Mesenchymal stem cell (in vitro differentiated cells and primary cell): Measurements from ENCODE around the gene ATP1B3.
"Not testable (repeated sequence)": the region's sequence is repeated elsewhere in the genome, so short reads cannot be mapped to it uniquely, and the experiment has no call there.

ENCODE experiments used
- DNase-seq: peaks from one replicate; pipeline ENCODE4 v3.0.0-alpha.2; 2013
- H2AFZ ChIP-seq: one replicate; pipeline ENCODE4 v1.6.1; 2013; ENCODE audit warnings: low read depth, mild to moderate bottlenecking, control low read depth, inconsistent platforms, low read length, moderate library complexity
- H2AK5ac ChIP-seq: 2 replicates; pipeline ENCODE4 v1.6.1; 2013; ENCODE audit warnings: low read length, moderate library complexity, mild to moderate bottlenecking, inconsistent platforms; ENCODE audit not compliant: severe bottlenecking
- H2BK120ac ChIP-seq: one replicate; pipeline ENCODE4 v1.6.1; 2013; ENCODE audit warnings: low read depth, mild to moderate bottlenecking, inconsistent platforms, low read length, moderate library complexity
- H2BK12ac ChIP-seq, 2 experiments: one replicate each; pipeline ENCODE4 v1.6.1; 2013; ENCODE audit warnings: inconsistent platforms in 2 of 2, low read length in 2 of 2, mild to moderate bottlenecking in 2 of 2, moderate library complexity in 2 of 2, control low read depth in 1 of 2
- H2BK15ac ChIP-seq: one replicate; pipeline ENCODE4 v1.6.1; 2013; ENCODE audit warnings: mild to moderate bottlenecking, low read depth, inconsistent platforms; ENCODE audit not compliant: poor library complexity, severe bottlenecking
- H2BK5ac ChIP-seq: 2 replicates; pipeline ENCODE4 v1.6.1; 2013; ENCODE audit warnings: low read depth, mild to moderate bottlenecking, low read length, control low read depth, inconsistent platforms; ENCODE audit not compliant: poor library complexity, severe bottlenecking
- H3K14ac ChIP-seq, 2 experiments: one replicate each; pipeline ENCODE4 v1.6.1; 2013; ENCODE audit warnings: inconsistent platforms in 2 of 2, low read length in 2 of 2, control low read depth in 1 of 2, mild to moderate bottlenecking in 1 of 2, moderate library complexity in 1 of 2
- H3K18ac ChIP-seq, 2 experiments: one replicate each; pipeline ENCODE4 v1.6.1; 2013; ENCODE audit warnings: inconsistent platforms in 2 of 2, low read length in 2 of 2, control low read depth in 1 of 2, low read depth in 1 of 2, mild to moderate bottlenecking in 1 of 2
- H3K23ac ChIP-seq, 2 experiments: one replicate each; pipeline ENCODE4 v1.6.1; 2013; ENCODE audit warnings: inconsistent platforms in 2 of 2, low read length in 2 of 2, mild to moderate bottlenecking in 2 of 2, moderate library complexity in 2 of 2, control low read depth in 1 of 2
- H3K27ac ChIP-seq: 2 replicates; pipeline ENCODE4 v1.5.1; 2013; ENCODE audit warnings: mild to moderate bottlenecking, moderate library complexity, low read length, control low read depth, inconsistent platforms; ENCODE audit not compliant: poor library complexity, severe bottlenecking
- H3K27me3 ChIP-seq, 2 experiments: 2 replicates each; pipeline versions ENCODE4 v1.6.1 to v1.7.0; 2013; ENCODE audit warnings: low read length in 2 of 2, mild to moderate bottlenecking in 2 of 2, moderate library complexity in 2 of 2, control low read depth in 1 of 2, inconsistent platforms in 1 of 2; ENCODE audit not compliant: control insufficient read depth in 1 of 2, insufficient read depth in 1 of 2
- H3K36me3 ChIP-seq, 2 experiments: 2 replicates each; pipeline versions ENCODE4 v1.6.1 to v1.7.0; 2013; ENCODE audit warnings: low read length in 2 of 2, control low read depth in 1 of 2, inconsistent platforms in 1 of 2, low read depth in 1 of 2, mild to moderate bottlenecking in 1 of 2; ENCODE audit not compliant: insufficient read depth in 2 of 2, control insufficient read depth in 1 of 2
- H3K4ac ChIP-seq, 2 experiments: one replicate each; pipeline ENCODE4 v1.6.1; 2013; ENCODE audit warnings: inconsistent platforms in 2 of 2, low read length in 2 of 2, mild to moderate bottlenecking in 2 of 2, moderate library complexity in 2 of 2, control low read depth in 1 of 2, low read depth in 1 of 2
- H3K4me1 ChIP-seq: 2 replicates; pipeline ENCODE4 v1.6.1; 2013; ENCODE audit warnings: low read depth, low read length, control low read depth; ENCODE audit not compliant: control insufficient read depth, insufficient read depth
- H3K4me2 ChIP-seq: 2 replicates; pipeline ENCODE4 v1.6.1; 2013; ENCODE audit warnings: low read length, mild to moderate bottlenecking, inconsistent platforms; ENCODE audit not compliant: poor library complexity, severe bottlenecking
- H3K4me3 ChIP-seq, 2 experiments: 2 replicates each; pipeline versions ENCODE4 v1.5.1 to v1.7.0; 2013; ENCODE audit warnings: low read length in 2 of 2, mild to moderate bottlenecking in 2 of 2, control low read depth in 1 of 2, low read depth in 1 of 2; ENCODE audit not compliant: insufficient read depth in 1 of 2
- H3K79me1 ChIP-seq: replicated peaks from 2 replicates; pipeline ENCODE4 v1.6.1; 2013; ENCODE audit warnings: mild to moderate bottlenecking, control low read depth, low read length, inconsistent platforms; ENCODE audit not compliant: poor library complexity, severe bottlenecking
- H3K9ac ChIP-seq: 2 replicates; pipeline ENCODE4 v1.7.0; 2013; ENCODE audit warnings: mild to moderate bottlenecking, low read length, moderate library complexity
- H3K9me3 ChIP-seq: 2 replicates; pipeline ENCODE4 v1.7.0; 2013; ENCODE audit warnings: mild to moderate bottlenecking, low read length; ENCODE audit not compliant: control insufficient read depth
- H4K8ac ChIP-seq: one replicate; pipeline ENCODE4 v1.6.1; 2013; ENCODE audit warnings: inconsistent platforms, mild to moderate bottlenecking, low read length, moderate library complexity
- H4K91ac ChIP-seq: one replicate; pipeline ENCODE4 v1.6.1; 2013; ENCODE audit warnings: mild to moderate bottlenecking, low read length, inconsistent platforms
- WGBS: methylation state at CpG from one replicate; pipeline ENCODE4 v1.1.7; 2013; ENCODE audit warnings: mixed read lengths; 5-methylcytosine and 5-hydroxymethylcytosine counted together

ATP1B3 gene

DNA sequence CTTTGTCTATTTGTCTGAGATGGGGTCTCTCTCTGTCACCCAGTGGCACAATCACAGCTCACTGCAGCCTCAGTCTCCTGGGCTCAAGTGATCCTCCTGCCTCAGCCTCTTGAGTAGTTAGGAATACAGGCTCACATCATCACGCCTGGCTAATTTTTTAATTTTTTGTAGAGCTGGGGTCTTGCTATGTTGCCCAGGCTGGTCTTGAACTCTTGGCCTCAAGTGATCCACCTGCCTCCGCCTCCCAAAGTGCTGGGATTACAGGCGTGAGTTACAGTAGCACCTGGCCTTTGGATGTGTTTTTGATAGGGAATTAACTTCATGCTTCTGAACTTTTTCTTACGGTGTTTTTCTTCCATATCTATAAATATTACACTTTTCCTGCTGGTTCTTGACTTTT is 33.5 kb downstream of the ATP1B3 start:
- not testable (repeated sequence) for H3K27ac ChIP-seq, H3K9me3 ChIP-seq, H3K4me1 ChIP-seq, H4K91ac ChIP-seq, H4K8ac ChIP-seq, H3K4me3 ChIP-seq, H3K23ac ChIP-seq, H2AFZ ChIP-seq, H3K18ac ChIP-seq, H3K27me3 ChIP-seq, H2AK5ac ChIP-seq, H3K4ac ChIP-seq, H2BK12ac ChIP-seq, H2BK15ac ChIP-seq, DNase-seq, H2BK120ac ChIP-seq, H3K14ac ChIP-seq, H2BK5ac ChIP-seq, H3K9ac ChIP-seq, H3K4me2 ChIP-seq
- 94% methylated on average over 1 of the region's 4 CpGs for WGBS
- Histone ChIP-seq H3K79me1 (peaks cover 17% of the 10 kb centered on the region), H3K36me3 (peaks cover 17 to 84% of the 10 kb centered on the region in 2 experiments)

DNA sequence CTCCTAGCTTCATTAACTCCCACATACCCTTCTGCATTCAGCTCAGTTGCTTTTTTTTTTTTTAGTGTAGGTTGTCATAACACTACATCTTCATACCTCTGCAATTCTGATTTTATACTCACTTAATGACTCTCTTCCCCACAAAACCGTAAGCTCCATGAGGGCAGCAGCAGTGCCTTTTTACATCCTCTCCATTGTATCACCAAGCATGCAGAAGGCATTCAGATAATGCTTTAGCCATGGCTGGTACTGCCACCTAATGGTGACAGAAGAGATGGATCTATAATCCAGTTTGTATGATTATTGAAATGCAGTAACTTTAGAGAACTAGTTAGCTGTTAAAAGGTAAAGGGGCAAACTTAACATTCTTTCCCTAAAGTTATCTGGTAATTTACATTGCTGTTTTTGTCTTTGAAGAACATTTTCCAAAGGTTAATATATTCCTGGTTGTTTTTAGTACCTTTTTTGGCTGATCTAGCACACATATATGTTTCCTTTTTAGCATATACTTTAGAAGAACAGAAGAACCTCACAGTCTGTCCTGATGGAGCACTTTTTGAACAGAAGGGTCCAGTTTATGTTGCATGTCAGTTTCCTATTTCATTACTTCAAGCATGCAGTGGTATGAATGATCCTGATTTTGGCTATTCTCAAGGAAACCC is 36.8 kb downstream of the ATP1B3 start:
- Histone ChIP-seq H2BK5ac (no peak overlapping the region), H2BK120ac (no peak overlapping the region), H3K9ac (no peak overlapping the region), H3K14ac (no peak overlapping the region), H3K27ac (no peak overlapping the region), H4K91ac (no peak overlapping the region), H4K8ac (no peak overlapping the region), H2AK5ac (no peak overlapping the region), H3K23ac (no peak overlapping the region), H3K18ac (no peak overlapping the region), H3K4me3 (no peak overlapping the region), H3K4me2 (no peak overlapping the region), H3K79me1 (peaks cover 16% of the 10 kb centered on the region), H2BK12ac (no peak overlapping the region), H3K4me1 (no peaks in the 10 kb centered on the region), H2BK15ac (no peak overlapping the region), H3K27me3 (no peaks in the 10 kb centered on the region), H3K9me3 (no peaks in the 10 kb centered on the region), H2AFZ (no peak overlapping the region), H3K36me3 (peaks cover 20 to 76% of the 10 kb centered on the region in 2 experiments), H3K4ac (no peak overlapping the region)
- WGBS: 75% methylated on average over 1 of the region's 1 CpG
- peak; percentile 66 for DNase-seq

DNA sequence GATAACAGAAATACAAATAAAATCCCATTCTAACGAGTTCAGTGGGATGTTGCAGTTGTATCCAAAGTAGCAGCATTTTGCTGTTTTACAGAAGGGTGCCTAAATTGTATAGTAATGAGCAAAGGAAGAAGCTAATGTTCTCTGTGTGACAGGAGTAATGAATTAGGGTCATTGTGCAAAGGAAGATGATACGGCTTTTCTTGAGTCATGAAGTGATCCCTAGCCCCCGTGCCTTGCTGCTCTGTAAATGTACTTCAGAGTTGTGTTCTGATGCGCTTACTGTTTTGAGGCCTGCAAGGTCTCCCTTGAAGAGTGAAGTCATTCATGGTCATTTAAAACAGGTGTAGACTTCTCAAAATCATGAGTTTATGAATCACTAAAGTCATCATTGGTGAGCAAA is 37.9 kb downstream of the ATP1B3 start:
- Histone ChIP-seq H3K27me3 (no peaks in the 10 kb centered on the region), H4K8ac (no peak overlapping the region), H2BK12ac (no peak overlapping the region), H2AK5ac (no peak overlapping the region), H3K23ac (no peak overlapping the region), H3K4me3 (no peak overlapping the region), H3K9ac (peak overlapping the region; percentile 31), H3K18ac (no peak overlapping the region), H3K79me1 (peaks cover 16% of the 10 kb centered on the region), H3K14ac (no peak overlapping the region), H3K36me3 (peaks cover 22 to 73% of the 10 kb centered on the region in 2 experiments), H3K4me2 (no peak overlapping the region), H2BK15ac (no peak overlapping the region), H2BK5ac (no peak overlapping the region), H2BK120ac (no peak overlapping the region), H3K4me1 (no peaks in the 10 kb centered on the region), H3K9me3 (no peaks in the 10 kb centered on the region), H4K91ac (no peak overlapping the region), H3K27ac (no peak overlapping the region), H2AFZ (no peak overlapping the region), H3K4ac (no peak overlapping the region)
- DNase-seq: peak; percentile 13
- 76% methylated on average over 4 of the region's 4 CpGs for WGBS

DNA sequence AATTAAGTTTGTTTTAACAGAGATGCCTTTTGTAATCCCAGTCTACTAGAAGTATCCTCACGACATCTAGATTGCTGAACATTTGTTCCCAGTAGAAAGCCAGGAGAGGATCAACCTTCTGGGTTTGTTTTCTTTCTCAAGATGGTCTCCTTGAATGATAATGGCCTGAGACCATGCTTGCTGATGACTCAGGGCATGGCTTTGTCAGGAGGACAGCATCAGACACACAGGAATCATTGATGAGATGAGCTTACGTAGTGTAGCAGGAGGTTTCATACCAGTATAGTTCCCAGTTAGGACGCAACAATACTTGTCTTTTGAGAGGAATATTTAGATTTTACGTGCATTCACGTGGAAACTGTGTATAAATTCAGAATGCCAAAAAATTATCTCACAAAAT is 38.6 kb downstream of the ATP1B3 start:
- Histone ChIP-seq H3K27ac (no peak overlapping the region), H3K4me2 (no peak overlapping the region), H3K36me3 (peaks cover 24 to 73% of the 10 kb centered on the region in 2 experiments), H2BK15ac (no peak overlapping the region), H3K4me1 (no peaks in the 10 kb centered on the region), H3K9me3 (no peaks in the 10 kb centered on the region), H3K4ac (no peak overlapping the region), H4K91ac (no peak overlapping the region), H2BK120ac (no peak overlapping the region), H2BK12ac (no peak overlapping the region), H3K9ac (peak overlapping the region; percentile 31), H3K18ac (no peak overlapping the region), H3K4me3 (no peak overlapping the region), H3K23ac (no peak overlapping the region), H3K27me3 (no peaks in the 10 kb centered on the region), H2AK5ac (peak overlapping the region; percentile 39), H2AFZ (no peak overlapping the region), H3K79me1 (peaks cover 15% of the 10 kb centered on the region), H4K8ac (no peak overlapping the region), H2BK5ac (no peak overlapping the region), H3K14ac (no peak overlapping the region)
- DNase-seq: peak; percentile 33
- WGBS: 96% methylated on average over 4 of the region's 5 CpGs
